Choroid plexus epithelial cell (primary cell): ENCODE data around the gene GRIA4.
"Not testable (repeated sequence)": the region's sequence is repeated elsewhere in the genome, so short reads cannot be mapped to it uniquely, and the experiment has no call there.

ENCODE experiments used
- DNase-seq: peaks from one replicate; pipeline ENCODE4 v3.0.0-alpha.2; 2010; ENCODE audit warnings: low read depth
- H3K4me3 ChIP-seq: 2 replicates; pipeline ENCODE4 v1.5.1; 2011; ENCODE audit warnings: low read depth, mild to moderate bottlenecking, control low read depth, low read length, moderate library complexity
- TF ChIP-seq, protein P1 (sequence below): conservative IDR thresholded peaks from 2 replicates; pipeline ENCODE4 v1.5.1; 2011; ENCODE audit warnings: low read depth, mild to moderate bottlenecking, control low read depth, inconsistent platforms, low read length, moderate library complexity

Gene GRIA4

DNA sequence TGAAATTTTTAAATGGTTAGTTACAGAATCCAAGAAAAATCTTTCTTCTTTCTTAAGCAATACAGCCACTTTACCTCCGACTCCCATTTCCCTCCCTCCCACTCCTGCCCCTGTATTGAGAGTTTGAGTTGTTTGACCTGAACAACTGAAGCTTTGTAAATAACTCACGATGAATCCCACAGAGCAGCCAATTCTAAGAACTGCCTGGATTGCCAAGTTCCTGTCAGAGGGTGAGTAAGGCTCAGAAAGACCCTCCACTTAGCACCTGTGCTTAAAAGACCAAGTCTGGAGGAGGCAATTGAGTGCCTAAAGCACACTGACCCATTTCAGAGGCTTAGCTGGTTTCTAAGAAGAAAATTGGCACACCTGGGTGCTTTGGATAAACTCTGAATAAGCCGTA lies 253.7 kb downstream of the GRIA4 start:
- no peak for DNase-seq
- TF ChIP-seq, protein P1, sequence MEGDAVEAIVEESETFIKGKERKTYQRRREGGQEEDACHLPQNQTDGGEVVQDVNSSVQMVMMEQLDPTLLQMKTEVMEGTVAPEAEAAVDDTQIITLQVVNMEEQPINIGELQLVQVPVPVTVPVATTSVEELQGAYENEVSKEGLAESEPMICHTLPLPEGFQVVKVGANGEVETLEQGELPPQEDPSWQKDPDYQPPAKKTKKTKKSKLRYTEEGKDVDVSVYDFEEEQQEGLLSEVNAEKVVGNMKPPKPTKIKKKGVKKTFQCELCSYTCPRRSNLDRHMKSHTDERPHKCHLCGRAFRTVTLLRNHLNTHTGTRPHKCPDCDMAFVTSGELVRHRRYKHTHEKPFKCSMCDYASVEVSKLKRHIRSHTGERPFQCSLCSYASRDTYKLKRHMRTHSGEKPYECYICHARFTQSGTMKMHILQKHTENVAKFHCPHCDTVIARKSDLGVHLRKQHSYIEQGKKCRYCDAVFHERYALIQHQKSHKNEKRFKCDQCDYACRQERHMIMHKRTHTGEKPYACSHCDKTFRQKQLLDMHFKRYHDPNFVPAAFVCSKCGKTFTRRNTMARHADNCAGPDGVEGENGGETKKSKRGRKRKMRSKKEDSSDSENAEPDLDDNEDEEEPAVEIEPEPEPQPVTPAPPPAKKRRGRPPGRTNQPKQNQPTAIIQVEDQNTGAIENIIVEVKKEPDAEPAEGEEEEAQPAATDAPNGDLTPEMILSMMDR = no peak
- no peak overlapping the region for H3K4me3 ChIP-seq

DNA sequence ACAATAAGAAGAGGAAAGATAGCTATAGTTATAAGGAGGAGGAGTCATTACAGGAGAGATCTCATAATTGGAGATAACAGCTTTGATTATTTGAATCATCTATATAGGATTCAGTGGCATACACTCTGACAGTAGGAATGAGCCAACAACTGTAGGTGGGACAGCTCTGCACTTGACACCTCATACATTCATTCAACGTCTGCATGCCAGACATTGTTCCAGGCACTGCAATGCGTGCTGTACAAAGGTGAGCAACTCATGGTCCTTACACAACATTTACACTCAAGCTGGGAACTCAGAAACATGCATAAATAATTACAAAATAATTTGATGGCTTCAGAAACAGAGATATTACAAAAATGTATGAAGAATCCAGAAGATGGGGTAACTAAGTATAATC lies 257.9 kb downstream of the GRIA4 start:
- TF ChIP-seq, protein P1 = no peak
- no peak overlapping the region for H3K4me3 ChIP-seq
- peak; percentile 50 for DNase-seq

DNA sequence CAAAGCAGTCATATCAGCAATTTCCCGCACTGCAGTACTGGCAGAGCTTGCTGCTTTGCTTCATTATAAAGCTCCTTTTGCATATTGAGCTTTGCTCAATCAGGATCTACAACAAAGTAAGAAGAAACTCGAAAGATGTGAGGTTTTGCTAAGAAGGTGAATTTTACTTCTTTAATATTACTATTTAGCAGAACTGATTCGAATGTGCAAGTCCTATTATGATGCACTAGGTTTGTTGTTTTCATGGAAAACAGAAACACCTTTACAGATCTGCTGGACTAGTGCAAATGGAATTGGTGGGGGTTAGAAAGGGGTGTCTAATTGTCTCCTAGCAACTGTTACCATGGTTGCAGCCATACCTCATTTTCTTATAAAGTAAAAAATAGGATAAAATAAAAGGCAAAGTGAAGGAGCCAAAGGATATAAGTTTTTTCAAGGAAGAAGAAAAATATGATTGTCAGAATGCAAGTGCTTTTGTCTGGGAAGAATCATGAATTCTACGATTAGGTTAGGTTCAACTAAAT lies 259.0 kb downstream of the GRIA4 start:
- no peak for DNase-seq
- TF ChIP-seq, protein P1 = no peak

DNA sequence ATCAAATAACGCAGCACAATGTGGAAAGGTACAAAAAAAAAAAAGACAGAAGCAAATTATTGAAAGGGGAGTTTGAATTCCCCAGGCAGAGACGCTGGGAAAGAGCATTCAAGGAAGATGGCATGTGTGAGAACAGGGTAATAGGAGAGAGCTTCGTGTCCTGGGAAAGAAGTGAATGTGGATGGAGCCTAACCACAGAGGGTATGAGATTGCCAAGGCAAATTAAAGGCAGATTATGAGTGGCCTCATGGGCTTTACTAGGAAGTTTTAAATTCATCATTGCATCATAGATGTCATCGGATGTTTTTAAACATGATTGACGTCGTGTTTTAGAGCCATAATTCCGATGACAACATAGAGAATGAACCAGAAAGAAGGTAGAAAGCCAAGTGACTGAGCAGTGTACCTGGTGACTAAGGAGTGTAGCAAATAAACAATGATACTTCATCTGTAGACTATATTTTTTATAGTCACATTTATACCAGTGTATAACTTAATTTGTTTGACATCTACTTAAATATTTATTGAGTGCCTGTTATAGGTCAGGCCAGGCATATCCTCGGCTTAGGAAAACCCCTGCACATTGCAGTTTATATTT lies 260.7 kb downstream of the GRIA4 start:
- no peak for DNase-seq
- no peak overlapping the region for H3K4me3 ChIP-seq
- TF ChIP-seq, protein P1 = no peak

More for the DNA sequence above, 259.0 kb downstream of the GRIA4 start:
- no peak overlapping the region for H3K4me3 ChIP-seq

DNA sequence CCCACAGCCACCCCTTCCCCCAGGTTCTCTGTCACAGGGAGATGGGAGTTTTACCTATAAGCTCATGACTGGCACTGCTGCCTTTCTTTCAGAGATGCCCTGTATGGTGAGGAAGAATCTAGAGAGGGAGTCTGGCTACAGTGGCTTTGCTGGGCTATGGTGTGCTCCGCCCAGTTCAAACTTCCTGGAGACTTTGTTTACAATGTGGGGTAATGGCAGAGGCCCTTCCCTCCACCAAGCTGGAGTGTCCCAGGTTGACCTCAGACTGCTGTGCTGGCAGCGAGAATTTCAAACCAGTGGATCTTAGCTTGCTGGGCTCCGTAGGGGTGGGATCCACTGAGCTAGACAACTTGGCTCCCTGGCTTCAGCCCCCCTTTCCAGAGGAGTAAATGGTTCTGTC lies 268.6 kb downstream of the GRIA4 start:
- DNase-seq = no peak
- TF ChIP-seq, protein P1 = no peak
- H3K4me3 ChIP-seq = no peak overlapping the region

DNA sequence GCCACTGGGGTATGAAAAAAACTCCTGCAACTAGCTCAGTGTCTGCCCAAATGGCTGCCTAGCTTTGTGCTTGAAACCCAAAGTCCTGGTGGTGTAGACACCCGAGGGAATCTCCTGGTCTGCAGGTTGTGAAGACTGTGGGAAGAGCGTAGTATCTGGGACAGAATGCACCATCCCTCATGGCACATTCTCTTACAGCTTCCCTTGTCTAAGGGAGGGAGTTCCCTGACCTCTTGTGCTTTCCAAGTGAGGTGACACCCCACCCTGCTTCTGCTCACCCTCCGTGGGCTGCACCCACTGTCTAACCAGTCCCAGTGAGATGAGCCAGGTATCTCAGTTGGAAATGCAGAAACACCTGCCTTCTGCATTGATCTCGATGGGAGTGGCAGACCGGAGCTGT lies 269.1 kb downstream of the GRIA4 start:
- H3K4me3 ChIP-seq, DNase-seq: not testable (repeated sequence)

DNA sequence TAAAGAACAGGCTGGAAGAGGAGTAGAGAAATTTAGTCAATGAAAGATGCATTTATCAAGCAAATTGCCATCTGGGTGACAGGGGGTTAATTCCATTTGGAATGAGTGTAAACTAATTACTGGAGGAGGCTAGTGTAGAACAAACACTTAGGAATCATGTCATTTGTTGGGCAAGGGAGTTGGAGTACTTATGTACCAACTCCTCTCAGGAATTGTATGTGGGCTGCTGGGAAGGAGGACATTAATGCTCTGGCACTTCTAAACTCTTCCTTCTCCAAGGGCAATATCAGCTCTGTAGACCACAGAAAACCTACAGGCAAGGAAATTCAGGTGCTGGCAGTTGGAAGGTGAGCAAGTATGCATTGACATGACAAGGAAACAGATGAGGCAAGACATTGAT lies 271.2 kb downstream of the GRIA4 start:
- TF ChIP-seq, protein P1 = no peak
- no peak overlapping the region for H3K4me3 ChIP-seq
- DNase-seq = no peak

DNA sequence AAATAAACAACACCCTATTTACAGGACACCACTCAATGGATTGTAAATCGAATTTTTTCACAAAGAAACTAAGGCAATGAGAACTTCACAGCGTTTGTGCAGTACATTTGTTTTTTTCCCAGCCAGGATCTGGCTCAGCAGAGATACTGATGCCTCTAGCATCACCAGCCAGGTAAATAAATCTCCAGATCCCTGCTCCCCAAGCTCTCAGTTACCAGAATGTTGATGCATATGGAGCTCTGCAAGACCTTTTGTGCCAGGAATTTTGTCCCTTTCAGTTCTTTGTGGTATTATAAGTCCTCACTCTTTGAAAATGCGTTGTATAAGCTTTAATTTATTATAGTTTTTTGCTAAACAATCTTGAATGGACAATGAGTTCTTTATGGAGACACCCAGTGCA lies 274.6 kb downstream of the GRIA4 start:
- TF ChIP-seq, protein P1 = no peak
- no peak for DNase-seq
- H3K4me3 ChIP-seq = no peak overlapping the region
